ENCODE measurements around the gene MAST3. TPM values are rescaled to one million over a fixed set of nuclear protein-coding genes. Genes with fewer than 3 reads are reported as not detected.

Gene MAST3
- total and polyA plus RNA-seq, 7 experiments from 2014 or later = 10.2 to 58.7 (median 37.4) TPM

- DNase-seq (no peak), ATAC-seq (no peak)
- Histone ChIP-seq H3K9me3 (ENCODE audit: control insufficient read depth in 2 of 3, low read length in 3 of 3) (no peaks in the 10 kb centered on the region), H3K4me1 (ENCODE audit: control insufficient read depth in 2 of 2, insufficient read depth in 2 of 2, low read length in 2 of 2) (peaks cover 20 to 22% of the 10 kb centered on the region in 2 donors), H3K27ac (ENCODE audit: low read depth, low read length) (no peak overlapping the region), H3K4me3 (ENCODE audit: low read length) (no peak overlapping the region), H3K36me3 (ENCODE audit: control insufficient read depth in 2 of 3, insufficient read depth in 3 of 3, low read length in 3 of 3) (no peaks in the 10 kb centered on the region), H3K27me3 (ENCODE audit: control insufficient read depth in 2 of 2, insufficient read depth in 2 of 2, low read length in 2 of 2) (no peaks in the 10 kb centered on the region)
- intact Hi-C loops (cut with micrococcal nuclease) = loop anchor here (1.0 to 10.0 kb wide), 7 partner anchors 38 to 411 kb away; partner anchors contain the start of genes ELL (in 1 of the 2) and RPL18A (in 1 of the 2)
- Mint-ChIP-seq H3K4me1 (peaks cover 26 to 42% (median 32%) of the 10 kb centered on the region in 7 donors), H3K27ac (no peak overlapping the region), H3K4me3 (no peak overlapping the region), H3K27me3 (peaks cover 0 to 2% (median 0%) of the 10 kb centered on the region in 5 donors), H3K9me3 (no peaks in the 10 kb centered on the region), H3K36me3 (peaks cover 0 to 2% (median 0%) of the 10 kb centered on the region in 5 donors)
- POLR2A ChIA-PET = interaction anchor here (1.2 kb wide), 2 partner anchors 25 to 55 kb away, joined by 3 read pairs; no protein-coding TSS in a partner anchor
- CTCF ChIA-PET = interaction anchor here (0.7 to 4.6 kb wide), 12 partner anchors 8 to 78 kb away, joined by 3 to 25 read pairs (median 6); partner anchors contain the start of genes IL12RB1 and PIK3R2
These were observed 16.2 kb downstream of the MAST3 start for GRCh38 chr19:18113827-18114226.

- no peak overlapping the region for H3K4me3 Mint-ChIP-seq
These were observed 16.9 kb downstream of the MAST3 start for GRCh38 chr19:18114483-18114882.

GRCh38 chr19:18117364-18117691 lies 19.8 kb downstream of the MAST3 start:
- Histone ChIP-seq H3K27ac (ENCODE audit: low read depth, low read length) (peak overlapping the region; percentile 80), H3K36me3 (ENCODE audit: control insufficient read depth in 2 of 3, insufficient read depth in 3 of 3, low read length in 3 of 3) (peaks cover 0 to 10% (median 0%) of the 10 kb centered on the region in 3 experiments), H3K27me3 (ENCODE audit: control insufficient read depth in 2 of 2, insufficient read depth in 2 of 2, low read length in 2 of 2) (no peaks in the 10 kb centered on the region), H3K4me1 (ENCODE audit: control insufficient read depth in 2 of 2, insufficient read depth in 2 of 2, low read length in 2 of 2) (peaks cover 22 to 24% of the 10 kb centered on the region in 2 donors), H3K9me3 (ENCODE audit: control insufficient read depth in 2 of 3, low read length in 3 of 3) (no peaks in the 10 kb centered on the region), H3K4me3 (ENCODE audit: low read length) (peak overlapping the region; percentile 38)
- Mint-ChIP-seq H3K9me3 (no peaks in the 10 kb centered on the region), H3K27me3 (no peaks in the 10 kb centered on the region), H3K4me1 (peaks cover 26 to 51% (median 40%) of the 10 kb centered on the region in 7 donors), H3K4me3 (peak overlapping the region; percentile 81 to 96 (median 86)), H3K36me3 (peaks cover 0 to 5% (median 0%) of the 10 kb centered on the region in 5 donors), H3K27ac (peak overlapping the region; percentile 79 to 94 (median 92))
- DNase-seq (no peak), ATAC-seq (no peak)
- ChIA-PET CTCF (interaction anchor here (1.3 kb wide), 1 partner anchor 25 kb away, joined by 7 read pairs; no protein-coding TSS in a partner anchor), POLR2A (interaction anchor here (0.5 to 3.7 kb wide), 10 partner anchors 8 to 164 kb away, joined by 3 to 37 read pairs (median 6); partner anchors contain the start of genes JUND and PIK3R2)
- intact Hi-C loops (cut with micrococcal nuclease) = loop anchor here (1.0 to 10.0 kb wide), 6 partner anchors 26 to 407 kb away; partner anchors contain the start of genes ELL (in 1 of the 2), LSM4 (in 1 of the 2) and RPL18A (in 1 of the 2)

More at GRCh38 chr19:18114483-18114882, 16.9 kb downstream of the MAST3 start:
- Mint-ChIP-seq H3K9me3 (no peaks in the 10 kb centered on the region), H3K27ac (peak overlapping the region in 2 of 9 donors; percentile 25 to 38), H3K36me3 (no peaks in the 10 kb centered on the region), H3K27me3 (no peaks in the 10 kb centered on the region), H3K4me1 (peaks cover 25 to 42% (median 32%) of the 10 kb centered on the region in 7 donors)
- DNase-seq (no peak), ATAC-seq (no peak)
- no peaks in the 10 kb centered on the region for H3K9me3 ChIP-seq (ENCODE audit: control insufficient read depth in 2 of 3, low read length in 3 of 3)
- intact Hi-C loops (cut with micrococcal nuclease) = loop anchor here (10.0 kb wide), 2 partner anchors 260 to 410 kb away; partner anchors contain the start of genes ELL (in 1 of the 2) and RPL18A (in 1 of the 2)
- H3K27ac ChIP-seq (ENCODE audit: low read depth, low read length) = no peak overlapping the region
- ChIA-PET POLR2A (interaction anchor here (1.6 kb wide), 1 partner anchor 112 kb away, joined by 4 read pairs; no protein-coding TSS in a partner anchor), CTCF (interaction anchor here (1.7 to 2.9 kb wide), 3 partner anchors 10 to 53 kb away, joined by 6 to 16 read pairs (median 13); partner anchors contain the start of gene IL12RB1)
- H3K27me3 ChIP-seq (ENCODE audit: control insufficient read depth in 2 of 2, insufficient read depth in 2 of 2, low read length in 2 of 2) = no peaks in the 10 kb centered on the region
- no peaks in the 10 kb centered on the region for H3K36me3 ChIP-seq (ENCODE audit: control insufficient read depth in 2 of 3, insufficient read depth in 3 of 3, low read length in 3 of 3)
- H3K4me3 ChIP-seq (ENCODE audit: low read length) = no peak overlapping the region
- H3K4me1 ChIP-seq (ENCODE audit: control insufficient read depth in 2 of 2, insufficient read depth in 2 of 2, low read length in 2 of 2) = peaks cover 22 to 27% of the 10 kb centered on the region in 2 donors

GRCh38 chr19:18117692-18118378 lies 20.3 kb downstream of the MAST3 start:
- Histone ChIP-seq H3K9me3 (ENCODE audit: control insufficient read depth in 2 of 3, low read length in 3 of 3) (no peaks in the 10 kb centered on the region), H3K4me3 (ENCODE audit: low read length) (peak overlapping the region; percentile 71), H3K27ac (ENCODE audit: low read depth, low read length) (peak overlapping the region; percentile 80), H3K36me3 (ENCODE audit: control insufficient read depth in 2 of 3, insufficient read depth in 3 of 3, low read length in 3 of 3) (peaks cover 0 to 15% (median 0%) of the 10 kb centered on the region in 3 experiments), H3K27me3 (ENCODE audit: control insufficient read depth in 2 of 2, insufficient read depth in 2 of 2, low read length in 2 of 2) (no peaks in the 10 kb centered on the region), H3K4me1 (ENCODE audit: control insufficient read depth in 2 of 2, insufficient read depth in 2 of 2, low read length in 2 of 2) (peaks cover 22 to 24% of the 10 kb centered on the region in 2 donors)
- Mint-ChIP-seq H3K4me3 (peak overlapping the region; percentile 82 to 96 (median 90)), H3K27me3 (no peaks in the 10 kb centered on the region), H3K9me3 (no peaks in the 10 kb centered on the region), H3K27ac (peak overlapping the region; percentile 84 to 99 (median 96)), H3K4me1 (peaks cover 24 to 47% (median 37%) of the 10 kb centered on the region in 7 donors), H3K36me3 (peaks cover 0 to 5% (median 0%) of the 10 kb centered on the region in 5 donors)
- intact Hi-C loops (cut with micrococcal nuclease) = loop anchor here (1.0 to 10.0 kb wide), 8 partner anchors 21 to 407 kb away; partner anchors contain the start of genes ELL (in 1 of the 2), LSM4 (in 1 of the 2), MAST3 (in 1 of the 2) and RPL18A (in 1 of the 2)
- ChIA-PET CTCF (interaction anchor here (1.3 kb wide), 1 partner anchor 25 kb away, joined by 7 read pairs; no protein-coding TSS in a partner anchor), POLR2A (interaction anchor here (0.5 to 3.7 kb wide), 12 partner anchors 8 to 796 kb away, joined by 3 to 37 read pairs (median 6); partner anchors contain the start of genes JUND and PIK3R2)
- ATAC-seq (peak; percentile 94), DNase-seq (peak; percentile 90 to 99 (median 95))

- peaks cover 2 to 22% (median 5%) of the 10 kb centered on the region in 3 experiments for H3K36me3 ChIP-seq (ENCODE audit: control insufficient read depth in 2 of 3, insufficient read depth in 3 of 3, low read length in 3 of 3)
- H3K4me1 ChIP-seq (ENCODE audit: control insufficient read depth in 2 of 2, insufficient read depth in 2 of 2, low read length in 2 of 2) = peaks cover 22 to 24% of the 10 kb centered on the region in 2 donors
- intact Hi-C loops (cut with micrococcal nuclease) = loop anchor here (1.0 to 10.0 kb wide), 6 partner anchors 22 to 406 kb away; partner anchors contain the start of genes ELL (in 1 of the 2), MAST3 (in 1 of the 2) and RPL18A (in 1 of the 2)
- H3K27ac Mint-ChIP-seq = peak overlapping the region; percentile 92 to 99 (median 97)
- H3K4me3 Mint-ChIP-seq = peak overlapping the region; percentile 82 to 96 (median 90)
- ATAC-seq = no peak
- H3K27me3 Mint-ChIP-seq = no peaks in the 10 kb centered on the region
- H3K4me1 Mint-ChIP-seq = peaks cover 25 to 45% (median 35%) of the 10 kb centered on the region in 7 donors
- H3K9me3 ChIP-seq (ENCODE audit: control insufficient read depth in 2 of 3, low read length in 3 of 3) = no peaks in the 10 kb centered on the region
- H3K4me3 ChIP-seq (ENCODE audit: low read length) = peak overlapping the region; percentile 71
- ChIA-PET CTCF (interaction anchor here (0.9 to 2.1 kb wide), 4 partner anchors 26 to 180 kb away, joined by 3 to 14 read pairs (median 5); no protein-coding TSS in a partner anchor), POLR2A (interaction anchor here (1.1 to 3.7 kb wide), 13 partner anchors 9 to 796 kb away, joined by 3 to 37 read pairs (median 6); partner anchors contain the start of genes IL12RB1 and PIK3R2)
- H3K9me3 Mint-ChIP-seq = no peaks in the 10 kb centered on the region
- no peak for DNase-seq
- H3K27ac ChIP-seq (ENCODE audit: low read depth, low read length) = peak overlapping the region; percentile 78
- H3K36me3 Mint-ChIP-seq = peaks cover 0 to 6% (median 1%) of the 10 kb centered on the region in 5 donors
- H3K27me3 ChIP-seq (ENCODE audit: control insufficient read depth in 2 of 2, insufficient read depth in 2 of 2, low read length in 2 of 2) = no peaks in the 10 kb centered on the region
These were observed 20.9 kb downstream of the MAST3 start for GRCh38 chr19:18118420-18119012.
